HepG2 (cell line): ENCODE data around the gene LTC4S. TPM values are rescaled to one million over a fixed set of nuclear protein-coding genes. Genes with fewer than 3 reads are reported as not detected.

Experiments
- ATAC-seq: fragments of 200-7000 bp; cut with Tn5 transposase; 3 replicates; pipeline ENCODE4 v1.9.1; 2020; ENCODE audit warnings: mild to moderate bottlenecking, moderate library complexity
- BruUV-seq: library from RNA; stranded (reverse); fragments of 400-500 nt; replicated peaks from 2 replicates; lab custom pipeline; 2021; lab: Mats Ljungman, UMichigan
- CTCF ChIA-PET: fragments of 300-600 bp; formaldehyde crosslinking; extraction: SDS; loops from one replicate; lab custom pipeline; 2021; ENCODE audit warnings: low total read pairs, inconsistent platforms, low intra/inter-chr PET ratio; lab: Yijun Ruan, JAX
- POLR2A ChIA-PET: fragments of 350-600 bp; sonication (Branson Sonifier 250); formaldehyde crosslinking; loops from one replicate; lab custom pipeline; 2020; ENCODE audit warnings: antibody characterized with exemption, inconsistent platforms; lab: Yijun Ruan, JAX
- DNase-seq: peaks from one replicate; pipeline ENCODE4 v3.0.0-alpha.2; 2015; ENCODE audit warnings: low spot score
- FAIRE-seq: peaks from 3 replicates; lab custom pipeline; 2011; peaks lifted over from hg19 to GRCh38; lab: Jason Lieb, UNC
- H2AFZ ChIP-seq: one replicate; pipeline ENCODE4 v1.6.1; 2011; ENCODE audit warnings: low read length, inconsistent platforms
- H3K27ac ChIP-seq: fragments of 300-600 bp; 3 replicates; pipeline ENCODE4 v1.8.0; 2011; ENCODE audit warnings: mixed run types, mild to moderate bottlenecking, mixed read lengths, low read length, inconsistent platforms; ENCODE audit not compliant: insufficient read depth; ENCODE audit errors: extremely low read length
- H3K27me3 ChIP-seq, 2 experiments: fragments of 200-600 bp in 1 of 2; 2 replicates in 1 of 2; 3 replicates in 1 of 2; pipeline versions ENCODE4 v1.6.0 to v1.8.0; 2011; ENCODE audit warnings: low read length in 2 of 2, mild to moderate bottlenecking in 2 of 2, moderate library complexity in 2 of 2, inconsistent platforms in 1 of 2; ENCODE audit not compliant: insufficient read depth in 2 of 2, control insufficient read depth in 1 of 2
- H3K36me3 ChIP-seq, 2 experiments: fragments of 200-600 bp in 1 of 2; replicated peaks in 1 of 2; 2 replicates in 1 of 2; 3 replicates in 1 of 2; pipeline versions ENCODE4 v1.5.1 to v1.8.0; 2011; ENCODE audit warnings: low read length in 2 of 2, inconsistent platforms in 1 of 2; ENCODE audit not compliant: insufficient read depth in 2 of 2, control insufficient read depth in 1 of 2
- H3K4me1 ChIP-seq: 2 replicates; pipeline ENCODE4 v1.5.1; 2012; ENCODE audit warnings: low read length, inconsistent platforms; ENCODE audit not compliant: insufficient read depth
- H3K4me2 ChIP-seq: 2 replicates; pipeline ENCODE4 v1.6.0; 2011; ENCODE audit warnings: low read depth, low read length, inconsistent platforms
- H3K4me3 ChIP-seq, 3 experiments: fragments of 200-600 bp in 1 of 3; sonication (generic), shearing (Covaris generic) in 1 of 3; replicated peaks in 1 of 3; 2 replicates each; pipeline ENCODE4 v1.5.1; 2011 to 2016; ENCODE audit warnings: low read length in 3 of 3, inconsistent platforms in 2 of 3, low read depth in 2 of 3, mild to moderate bottlenecking in 2 of 3, control low read depth in 1 of 3, mixed read lengths in 1 of 3; ENCODE audit not compliant: insufficient read depth in 1 of 3
- H3K79me2 ChIP-seq: one replicate; pipeline ENCODE4 v1.6.1; 2011; ENCODE audit warnings: low read length, inconsistent platforms; ENCODE audit not compliant: insufficient read depth
- H3K9ac ChIP-seq: 2 replicates; pipeline ENCODE4 v1.6.0; 2011; ENCODE audit warnings: mild to moderate bottlenecking, low read depth, low read length, inconsistent platforms; ENCODE audit not compliant: insufficient read depth
- H3K9me3 ChIP-seq: 2 replicates; pipeline ENCODE4 v1.5.1; 2012; ENCODE audit warnings: mild to moderate bottlenecking, low read length
- H4K20me1 ChIP-seq: 2 replicates; pipeline ENCODE4 v1.6.0; 2011; ENCODE audit warnings: inconsistent platforms, mild to moderate bottlenecking, low read length, moderate library complexity; ENCODE audit not compliant: insufficient read depth
- FOXC1 ChIP-seq: sonication (generic); formaldehyde crosslinking; IDR thresholded peaks from 2 replicates; pipeline ENCODE4 v1.8.0; 2022; ENCODE audit warnings: mild to moderate bottlenecking, missing genetic modification reagents, borderline replicate concordance
- GZF1 ChIP-seq: sonication (generic); formaldehyde crosslinking; IDR thresholded peaks from 2 replicates; pipeline ENCODE4 v1.5.1; 2020; ENCODE audit warnings: mild to moderate bottlenecking, missing genetic modification reagents
- JDP2 ChIP-seq: sonication (generic); formaldehyde crosslinking; IDR thresholded peaks from 2 replicates; pipeline ENCODE4 v1.8.1; 2022; ENCODE audit warnings: missing genetic modification reagents, borderline replicate concordance
- NFE2L2 ChIP-seq: fragments of 150-350 bp; IDR thresholded peaks from 2 replicates; pipeline ENCODE4 v1.6.1; 2014; ENCODE audit warnings: low read length
- ZFYVE20 ChIP-seq: sonication (generic); formaldehyde crosslinking; IDR thresholded peaks from 2 replicates; pipeline ENCODE4 v1.8.0; 2023; ENCODE audit warnings: low read depth, mild to moderate bottlenecking, moderate library complexity, missing genetic modification reagents, borderline replicate concordance
- ZNF747 ChIP-seq: sonication (generic); formaldehyde crosslinking; IDR thresholded peaks from 2 replicates; pipeline ENCODE4 v1.8.1; 2023; ENCODE audit warnings: missing genetic modification reagents, mild to moderate bottlenecking, borderline replicate concordance
- WGBS: methylation state at CpG from one replicate; pipeline ENCODE4 v1.1.6; 2017; ENCODE audit warnings: low lambda C conversion rate; 5-methylcytosine and 5-hydroxymethylcytosine counted together
- in situ Hi-C: cut with HindIII; loops from 2 replicates; pipeline ENCODE4 v1.10.0; 2017; ENCODE audit warnings: low pct_unique_long_range_greater_than_20kb; ENCODE audit not compliant: extremely low pct_ligation_motif_present
- intact Hi-C: fragments of 100-400 bp; cut with micrococcal nuclease; formaldehyde crosslinking; loops from one replicate; pipeline ENCODE4 v1.10.0; 2022; ENCODE audit not compliant: unreplicated experiment
- polyA plus RNA-seq, 8 experiments: library from polyadenylated mRNA; depleted of rRNA in 3 of 8; stranded (reverse) in 7 of 8; unstranded in 1 of 8; fragments of >200 nt; fragmentation: Illumina TruSeq in 4 of 8; extraction: Trizol in 4 of 8; gene quantifications; 2 replicates each; pipeline versions ENCODE4 v1.2.1 to v1.2.3, GENCODE V29; 2011 to 2016; ENCODE audit warnings: low read depth in 4 of 8, missing spikeins in 1 of 8, mixed read lengths in 1 of 8; ENCODE audit not compliant: insufficient read depth in 1 of 8
- total RNA-seq, 5 experiments: library from RNA; depleted of rRNA; stranded (reverse); fragments of >200 nt; fragmentation: Illumina TruSeq; extraction: Trizol; gene quantifications; 2 replicates each; pipeline ENCODE4 v1.2.3, GENCODE V29; 2016; ENCODE audit warnings: low read depth in 1 of 5
- TF ChIP-seq, protein P1 (sequence below): sonication (generic); formaldehyde crosslinking; IDR thresholded peaks from 2 replicates; pipeline ENCODE4 v1.4.0; 2020; ENCODE audit warnings: missing genetic modification reagents, mild to moderate bottlenecking, borderline replicate concordance
- TF ChIP-seq, protein P2 (sequence below): sonication (generic); formaldehyde crosslinking; IDR thresholded peaks from 2 replicates; pipeline ENCODE4 v1.5.0; 2020; ENCODE audit warnings: missing genetic modification reagents

Gene LTC4S
- total and polyA plus RNA-seq, 2 of the 13 experiments (the other 11 are each of a cell fraction or from before 2014, with no cell fraction given) = 0.35 TPM; not detected in 1

DNA sequence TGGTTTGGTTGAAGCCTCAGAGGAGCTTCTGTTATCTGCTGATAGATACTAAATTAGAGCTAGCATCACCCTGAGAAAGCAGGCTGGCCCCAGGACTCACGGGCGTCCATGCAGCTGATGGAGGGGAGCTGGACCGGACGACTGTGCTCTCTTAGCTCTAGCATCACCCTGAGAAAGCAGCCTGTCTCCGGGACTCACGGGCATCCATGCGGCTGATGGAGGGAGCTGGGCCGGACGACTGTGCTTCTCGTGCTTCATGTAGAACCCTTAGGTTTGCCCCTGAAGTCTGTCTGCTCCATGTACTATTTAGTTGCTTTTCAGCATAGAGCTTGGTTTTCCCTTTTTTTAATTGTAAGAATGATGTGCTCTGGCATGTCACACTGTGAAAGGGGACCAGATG lies 16.3 kb upstream of the LTC4S start:
- Histone ChIP-seq H3K9me3 (no peaks in the 10 kb centered on the region), H3K79me2 (no peaks in the 10 kb centered on the region)
- no peak for FAIRE-seq
- in situ Hi-C loops = no loop called here
- CTCF ChIA-PET = no interaction called here
- TF ChIP-seq, protein P1, sequence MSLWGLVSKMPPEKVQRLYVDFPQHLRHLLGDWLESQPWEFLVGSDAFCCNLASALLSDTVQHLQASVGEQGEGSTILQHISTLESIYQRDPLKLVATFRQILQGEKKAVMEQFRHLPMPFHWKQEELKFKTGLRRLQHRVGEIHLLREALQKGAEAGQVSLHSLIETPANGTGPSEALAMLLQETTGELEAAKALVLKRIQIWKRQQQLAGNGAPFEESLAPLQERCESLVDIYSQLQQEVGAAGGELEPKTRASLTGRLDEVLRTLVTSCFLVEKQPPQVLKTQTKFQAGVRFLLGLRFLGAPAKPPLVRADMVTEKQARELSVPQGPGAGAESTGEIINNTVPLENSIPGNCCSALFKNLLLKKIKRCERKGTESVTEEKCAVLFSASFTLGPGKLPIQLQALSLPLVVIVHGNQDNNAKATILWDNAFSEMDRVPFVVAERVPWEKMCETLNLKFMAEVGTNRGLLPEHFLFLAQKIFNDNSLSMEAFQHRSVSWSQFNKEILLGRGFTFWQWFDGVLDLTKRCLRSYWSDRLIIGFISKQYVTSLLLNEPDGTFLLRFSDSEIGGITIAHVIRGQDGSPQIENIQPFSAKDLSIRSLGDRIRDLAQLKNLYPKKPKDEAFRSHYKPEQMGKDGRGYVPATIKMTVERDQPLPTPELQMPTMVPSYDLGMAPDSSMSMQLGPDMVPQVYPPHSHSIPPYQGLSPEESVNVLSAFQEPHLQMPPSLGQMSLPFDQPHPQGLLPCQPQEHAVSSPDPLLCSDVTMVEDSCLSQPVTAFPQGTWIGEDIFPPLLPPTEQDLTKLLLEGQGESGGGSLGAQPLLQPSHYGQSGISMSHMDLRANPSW (CRISPR knock-in tag) = no peak
- TF ChIP-seq NFE2L2 (no peak), FOXC1 (CRISPR knock-in tag) (no peak), GZF1 (CRISPR knock-in tag) (no peak), JDP2 (CRISPR knock-in tag) (no peak), ZFYVE20 (CRISPR knock-in tag) (no peak), ZNF747 (CRISPR knock-in tag) (no peak)
- TF ChIP-seq, protein P2, sequence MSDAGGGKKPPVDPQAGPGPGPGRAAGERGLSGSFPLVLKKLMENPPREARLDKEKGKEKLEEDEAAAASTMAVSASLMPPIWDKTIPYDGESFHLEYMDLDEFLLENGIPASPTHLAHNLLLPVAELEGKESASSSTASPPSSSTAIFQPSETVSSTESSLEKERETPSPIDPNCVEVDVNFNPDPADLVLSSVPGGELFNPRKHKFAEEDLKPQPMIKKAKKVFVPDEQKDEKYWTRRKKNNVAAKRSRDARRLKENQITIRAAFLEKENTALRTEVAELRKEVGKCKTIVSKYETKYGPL (CRISPR knock-in tag) = no peak
- TF ChIP-seq, all 625 proteins: peak for 0
- DNase-seq (no peak), ATAC-seq (no peak)
- Histone ChIP-seq H3K36me3 (peaks cover 24 to 62% of the 10 kb centered on the region in 2 experiments), H3K27ac (no peak overlapping the region), H3K9ac (no peak overlapping the region), H3K4me2 (no peak overlapping the region), H3K4me1 (no peaks in the 10 kb centered on the region), H4K20me1 (no peaks in the 10 kb centered on the region), H2AFZ (no peak overlapping the region), H3K4me3 (no peak overlapping the region), H3K27me3 (no peaks in the 10 kb centered on the region)
- intact Hi-C loops = no loop called here
- BruUV-seq = no TSS peak
- POLR2A ChIA-PET = no interaction called here
- 95% methylated on average over 6 of the region's 10 CpGs for WGBS
